ENCODE results near the gene RIOX2.

Gene RIOX2

DNA sequence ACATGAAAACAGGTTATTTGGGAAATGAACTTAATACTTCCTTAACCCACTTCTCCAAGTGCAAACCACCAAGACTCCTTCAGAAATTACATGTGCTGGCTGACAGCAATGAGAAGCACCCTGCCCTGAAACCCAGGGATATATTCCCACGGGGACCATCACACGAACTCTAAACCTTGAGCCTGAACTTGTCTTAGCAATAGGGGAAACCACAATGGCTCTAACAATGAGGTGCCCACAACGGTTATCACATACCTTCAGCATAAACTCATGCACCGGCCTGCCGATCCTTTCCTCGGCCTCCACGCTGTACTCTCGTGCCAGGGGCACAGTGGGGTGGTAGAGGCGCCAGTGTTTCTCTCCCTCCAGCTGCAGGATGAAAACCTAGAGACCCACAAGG lies 13.4 kb downstream of the RIOX2 start:
- H3K27me3 ChIP-seq (ENCODE audit: insufficient read depth, poor library complexity, severe bottlenecking) = no peaks in the 10 kb centered on the region
- no peak for DNase-seq (ENCODE audit: low read depth in 1 of 2, low spot score in 1 of 2)
- no peak overlapping the region for H3K4me3 ChIP-seq (replicated peaks; ENCODE audit: insufficient read depth, low read length)
- no peak overlapping the region for H3K27ac ChIP-seq (replicated peaks)
- no peak for TF ChIP-seq SPI1 (IDR thresholded peaks at IDR 0.05; ENCODE audit: borderline replicate concordance, low read depth)
- TF ChIP-seq GABPA (IDR thresholded peaks at IDR 0.05; ENCODE audit: low read depth) = no peak
- TF ChIP-seq, protein P1, sequence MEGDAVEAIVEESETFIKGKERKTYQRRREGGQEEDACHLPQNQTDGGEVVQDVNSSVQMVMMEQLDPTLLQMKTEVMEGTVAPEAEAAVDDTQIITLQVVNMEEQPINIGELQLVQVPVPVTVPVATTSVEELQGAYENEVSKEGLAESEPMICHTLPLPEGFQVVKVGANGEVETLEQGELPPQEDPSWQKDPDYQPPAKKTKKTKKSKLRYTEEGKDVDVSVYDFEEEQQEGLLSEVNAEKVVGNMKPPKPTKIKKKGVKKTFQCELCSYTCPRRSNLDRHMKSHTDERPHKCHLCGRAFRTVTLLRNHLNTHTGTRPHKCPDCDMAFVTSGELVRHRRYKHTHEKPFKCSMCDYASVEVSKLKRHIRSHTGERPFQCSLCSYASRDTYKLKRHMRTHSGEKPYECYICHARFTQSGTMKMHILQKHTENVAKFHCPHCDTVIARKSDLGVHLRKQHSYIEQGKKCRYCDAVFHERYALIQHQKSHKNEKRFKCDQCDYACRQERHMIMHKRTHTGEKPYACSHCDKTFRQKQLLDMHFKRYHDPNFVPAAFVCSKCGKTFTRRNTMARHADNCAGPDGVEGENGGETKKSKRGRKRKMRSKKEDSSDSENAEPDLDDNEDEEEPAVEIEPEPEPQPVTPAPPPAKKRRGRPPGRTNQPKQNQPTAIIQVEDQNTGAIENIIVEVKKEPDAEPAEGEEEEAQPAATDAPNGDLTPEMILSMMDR (IDR thresholded peaks at IDR 0.05; ENCODE audit: insufficient read depth, low read length) = no peak
- TF ChIP-seq, protein P2, sequence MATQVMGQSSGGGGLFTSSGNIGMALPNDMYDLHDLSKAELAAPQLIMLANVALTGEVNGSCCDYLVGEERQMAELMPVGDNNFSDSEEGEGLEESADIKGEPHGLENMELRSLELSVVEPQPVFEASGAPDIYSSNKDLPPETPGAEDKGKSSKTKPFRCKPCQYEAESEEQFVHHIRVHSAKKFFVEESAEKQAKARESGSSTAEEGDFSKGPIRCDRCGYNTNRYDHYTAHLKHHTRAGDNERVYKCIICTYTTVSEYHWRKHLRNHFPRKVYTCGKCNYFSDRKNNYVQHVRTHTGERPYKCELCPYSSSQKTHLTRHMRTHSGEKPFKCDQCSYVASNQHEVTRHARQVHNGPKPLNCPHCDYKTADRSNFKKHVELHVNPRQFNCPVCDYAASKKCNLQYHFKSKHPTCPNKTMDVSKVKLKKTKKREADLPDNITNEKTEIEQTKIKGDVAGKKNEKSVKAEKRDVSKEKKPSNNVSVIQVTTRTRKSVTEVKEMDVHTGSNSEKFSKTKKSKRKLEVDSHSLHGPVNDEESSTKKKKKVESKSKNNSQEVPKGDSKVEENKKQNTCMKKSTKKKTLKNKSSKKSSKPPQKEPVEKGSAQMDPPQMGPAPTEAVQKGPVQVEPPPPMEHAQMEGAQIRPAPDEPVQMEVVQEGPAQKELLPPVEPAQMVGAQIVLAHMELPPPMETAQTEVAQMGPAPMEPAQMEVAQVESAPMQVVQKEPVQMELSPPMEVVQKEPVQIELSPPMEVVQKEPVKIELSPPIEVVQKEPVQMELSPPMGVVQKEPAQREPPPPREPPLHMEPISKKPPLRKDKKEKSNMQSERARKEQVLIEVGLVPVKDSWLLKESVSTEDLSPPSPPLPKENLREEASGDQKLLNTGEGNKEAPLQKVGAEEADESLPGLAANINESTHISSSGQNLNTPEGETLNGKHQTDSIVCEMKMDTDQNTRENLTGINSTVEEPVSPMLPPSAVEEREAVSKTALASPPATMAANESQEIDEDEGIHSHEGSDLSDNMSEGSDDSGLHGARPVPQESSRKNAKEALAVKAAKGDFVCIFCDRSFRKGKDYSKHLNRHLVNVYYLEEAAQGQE (IDR thresholded peaks at IDR 0.05; ENCODE audit: insufficient replicate concordance, low read depth) = no peak
- no peak for TF ChIP-seq POLR2AphosphoS5 (IDR thresholded peaks at IDR 0.05; ENCODE audit: low read depth)

DNA sequence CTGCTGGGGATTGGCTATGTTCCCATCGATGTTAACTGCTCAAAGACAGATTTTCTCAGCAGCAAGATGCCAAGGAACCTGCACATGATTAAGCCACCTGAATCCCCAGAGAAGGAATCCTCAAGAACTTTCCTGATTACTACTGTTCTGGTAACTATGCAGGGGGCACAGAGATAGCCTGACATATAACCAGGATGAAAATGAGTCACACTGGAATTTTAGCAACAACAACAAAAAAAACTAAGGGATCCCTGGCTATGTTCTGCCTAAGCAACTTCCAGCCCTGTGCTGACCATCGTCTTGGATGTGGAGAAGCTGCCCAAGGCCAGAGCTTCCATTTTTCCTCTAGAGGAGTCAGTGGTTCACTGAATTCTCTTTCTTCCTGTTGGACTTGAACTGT lies 13.8 kb downstream of the RIOX2 start:
- TF ChIP-seq, protein P1 (IDR thresholded peaks at IDR 0.05; ENCODE audit: insufficient read depth, low read length) = no peak
- TF ChIP-seq GABPA (IDR thresholded peaks at IDR 0.05; ENCODE audit: low read depth) (no peak), POLR2AphosphoS5 (IDR thresholded peaks at IDR 0.05; ENCODE audit: low read depth) (no peak), SPI1 (IDR thresholded peaks at IDR 0.05; ENCODE audit: borderline replicate concordance, low read depth) (no peak)
- TF ChIP-seq, protein P2 (IDR thresholded peaks at IDR 0.05; ENCODE audit: insufficient replicate concordance, low read depth) = no peak

GRCh38 chr3:97957617-97958311 lies 14.5 kb downstream of the RIOX2 start:
- TF ChIP-seq, protein P1 (IDR thresholded peaks at IDR 0.05; ENCODE audit: insufficient read depth, low read length) = no peak
- TF ChIP-seq, protein P2 (IDR thresholded peaks at IDR 0.05; ENCODE audit: insufficient replicate concordance, low read depth) = no peak
- TF ChIP-seq POLR2AphosphoS5 (IDR thresholded peaks at IDR 0.05; ENCODE audit: low read depth) (no peak), GABPA (IDR thresholded peaks at IDR 0.05; ENCODE audit: low read depth) (no peak), SPI1 (IDR thresholded peaks at IDR 0.05; ENCODE audit: borderline replicate concordance, low read depth) (no peak)
- DNase-seq (ENCODE audit: low read depth in 1 of 2, low spot score in 1 of 2) = no peak
- no peaks in the 10 kb centered on the region for H3K27me3 ChIP-seq (ENCODE audit: insufficient read depth, poor library complexity, severe bottlenecking)
- H3K27ac ChIP-seq (replicated peaks) = no peak overlapping the region
- H3K4me3 ChIP-seq (replicated peaks; ENCODE audit: insufficient read depth, low read length) = no peak overlapping the region

More for the DNA sequence above, 13.8 kb downstream of the RIOX2 start:
- no peak for DNase-seq (ENCODE audit: low read depth in 1 of 2, low spot score in 1 of 2)
- Histone ChIP-seq H3K4me3 (replicated peaks; ENCODE audit: insufficient read depth, low read length) (no peak overlapping the region), H3K27ac (replicated peaks) (no peak overlapping the region), H3K27me3 (ENCODE audit: insufficient read depth, poor library complexity, severe bottlenecking) (no peaks in the 10 kb centered on the region)
